IPS-18a (cell line): Measurements from ENCODE around the gene FOXO6.
A peak's percentile ranks its signal among the peaks of the same experiment; 100 is the strongest.

ENCODE experiments used
- H3K27ac ChIP-seq: one replicate; pipeline ENCODE4 v1.5.1; 2013; ENCODE audit warnings: low read length
- H3K27me3 ChIP-seq: one replicate; pipeline ENCODE4 v1.6.1; 2013; ENCODE audit warnings: mild to moderate bottlenecking, low read length; ENCODE audit not compliant: control insufficient read depth, insufficient read depth
- H3K36me3 ChIP-seq: one replicate; pipeline ENCODE4 v1.6.1; 2013; ENCODE audit warnings: low read depth, low read length; ENCODE audit not compliant: control insufficient read depth
- H3K4me1 ChIP-seq: one replicate; pipeline ENCODE4 v1.6.1; 2013; ENCODE audit warnings: low read depth, low read length; ENCODE audit not compliant: control insufficient read depth
- H3K4me3 ChIP-seq: one replicate; pipeline ENCODE4 v1.5.1; 2013; ENCODE audit warnings: low read length
- H3K9ac ChIP-seq: one replicate; pipeline ENCODE4 v1.6.1; 2013; ENCODE audit warnings: mild to moderate bottlenecking, low read length, moderate library complexity
- H3K9me3 ChIP-seq: one replicate; pipeline ENCODE4 v1.6.1; 2013; ENCODE audit warnings: low read depth, low read length; ENCODE audit not compliant: control insufficient read depth

FOXO6 gene

DNA sequence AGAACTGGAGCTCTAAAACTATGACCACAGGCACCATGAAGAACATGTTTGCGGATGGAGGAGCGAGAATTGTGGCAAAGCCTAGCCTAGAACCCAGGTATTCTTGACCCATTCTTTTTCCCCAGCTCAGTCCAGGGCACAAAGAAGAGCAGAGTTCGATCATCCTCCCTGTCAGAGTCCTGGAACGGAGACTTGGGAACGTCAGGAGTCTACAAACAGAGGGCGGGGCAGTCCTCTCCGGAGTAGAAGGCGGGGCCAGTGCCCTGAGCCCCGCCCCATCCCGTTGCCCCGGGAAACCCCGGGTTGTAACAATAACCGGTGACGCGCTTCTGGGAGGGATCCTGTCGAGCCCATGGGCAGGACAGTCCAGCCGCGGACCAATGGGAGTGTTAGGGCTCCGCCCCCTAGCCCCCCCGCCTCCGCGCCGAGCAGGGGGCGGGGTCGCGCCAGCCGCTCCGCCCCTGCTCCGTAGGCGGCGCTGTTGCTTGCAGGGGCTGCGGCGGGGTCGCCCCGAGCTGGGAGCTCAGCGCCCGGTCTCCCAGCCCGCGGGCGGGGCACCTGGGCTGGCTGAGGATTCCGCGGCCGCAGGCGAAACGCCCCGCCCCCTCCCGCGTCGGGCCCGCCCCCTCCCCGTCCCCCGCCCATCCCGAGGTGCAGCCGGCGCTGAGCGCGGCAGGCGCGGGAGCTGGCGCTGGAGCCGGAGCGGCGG lies at the start of gene FOXO6:
TSS of gene FOXO6 (plus strand) at position 649 of the 709 bp plus-strand sequence.
- Histone ChIP-seq H3K4me1 (peaks cover 19% of the 10 kb centered on the region), H3K27me3 (peaks cover 52% of the 10 kb centered on the region), H3K4me3 (peak within 1 kb of the TSS; percentile 51), H3K36me3 (no peaks in the 10 kb centered on the region), H3K9ac (no peak within 1 kb of the TSS), H3K27ac (no peak within 1 kb of the TSS), H3K9me3 (no peaks in the 10 kb centered on the region)

- Histone ChIP-seq H3K27ac (no peak overlapping the region), H3K9me3 (no peaks in the 10 kb centered on the region), H3K4me3 (no peak overlapping the region), H3K27me3 (no peaks in the 10 kb centered on the region), H3K4me1 (no peaks in the 10 kb centered on the region), H3K9ac (no peak overlapping the region), H3K36me3 (no peaks in the 10 kb centered on the region)
These were observed 48.1 kb upstream of the FOXO6 start for GRCh38 chr1:41312991-41313645.

- no peaks in the 10 kb centered on the region for H3K36me3 ChIP-seq
- no peak overlapping the region for H3K9ac ChIP-seq
- no peaks in the 10 kb centered on the region for H3K9me3 ChIP-seq
- H3K4me1 ChIP-seq, result no peaks in the 10 kb centered on the region
- no peaks in the 10 kb centered on the region for H3K27me3 ChIP-seq
- H3K4me3 ChIP-seq, result no peak overlapping the region
- no peak overlapping the region for H3K27ac ChIP-seq
These were observed 47.5 kb upstream of the FOXO6 start for GRCh38 chr1:41313661-41314131.

- Histone ChIP-seq H3K36me3 (no peaks in the 10 kb centered on the region), H3K9ac (no peak overlapping the region), H3K27me3 (no peaks in the 10 kb centered on the region), H3K9me3 (no peaks in the 10 kb centered on the region), H3K27ac (no peak overlapping the region), H3K4me1 (no peaks in the 10 kb centered on the region), H3K4me3 (no peak overlapping the region)
These were observed 46.7 kb upstream of the FOXO6 start for GRCh38 chr1:41314376-41315145.

GRCh38 chr1:41315146-41315822 lies 46.0 kb upstream of the FOXO6 start:
- H3K27me3 ChIP-seq, result no peaks in the 10 kb centered on the region
- no peaks in the 10 kb centered on the region for H3K4me1 ChIP-seq
- H3K9me3 ChIP-seq, result no peaks in the 10 kb centered on the region
- H3K36me3 ChIP-seq, result no peaks in the 10 kb centered on the region
- no peak overlapping the region for H3K9ac ChIP-seq
- H3K4me3 ChIP-seq, result no peak overlapping the region
- no peak overlapping the region for H3K27ac ChIP-seq

- Histone ChIP-seq H3K4me1 (no peaks in the 10 kb centered on the region), H3K9me3 (no peaks in the 10 kb centered on the region), H3K27ac (no peak overlapping the region), H3K4me3 (no peak overlapping the region), H3K36me3 (no peaks in the 10 kb centered on the region), H3K27me3 (no peaks in the 10 kb centered on the region), H3K9ac (no peak overlapping the region)
These were observed 45.4 kb upstream of the FOXO6 start for GRCh38 chr1:41315871-41316270.

- Histone ChIP-seq H3K4me1 (no peaks in the 10 kb centered on the region), H3K36me3 (no peaks in the 10 kb centered on the region), H3K9me3 (no peaks in the 10 kb centered on the region), H3K9ac (no peak overlapping the region), H3K27me3 (no peaks in the 10 kb centered on the region), H3K27ac (no peak overlapping the region), H3K4me3 (no peak overlapping the region)
These were observed 43.9 kb upstream of the FOXO6 start for GRCh38 chr1:41317361-41317760.

GRCh38 chr1:41318135-41318534 lies 43.1 kb upstream of the FOXO6 start:
- Histone ChIP-seq H3K36me3 (no peaks in the 10 kb centered on the region), H3K4me3 (no peak overlapping the region), H3K4me1 (no peaks in the 10 kb centered on the region), H3K27me3 (no peaks in the 10 kb centered on the region), H3K27ac (no peak overlapping the region), H3K9ac (no peak overlapping the region), H3K9me3 (no peaks in the 10 kb centered on the region)

DNA sequence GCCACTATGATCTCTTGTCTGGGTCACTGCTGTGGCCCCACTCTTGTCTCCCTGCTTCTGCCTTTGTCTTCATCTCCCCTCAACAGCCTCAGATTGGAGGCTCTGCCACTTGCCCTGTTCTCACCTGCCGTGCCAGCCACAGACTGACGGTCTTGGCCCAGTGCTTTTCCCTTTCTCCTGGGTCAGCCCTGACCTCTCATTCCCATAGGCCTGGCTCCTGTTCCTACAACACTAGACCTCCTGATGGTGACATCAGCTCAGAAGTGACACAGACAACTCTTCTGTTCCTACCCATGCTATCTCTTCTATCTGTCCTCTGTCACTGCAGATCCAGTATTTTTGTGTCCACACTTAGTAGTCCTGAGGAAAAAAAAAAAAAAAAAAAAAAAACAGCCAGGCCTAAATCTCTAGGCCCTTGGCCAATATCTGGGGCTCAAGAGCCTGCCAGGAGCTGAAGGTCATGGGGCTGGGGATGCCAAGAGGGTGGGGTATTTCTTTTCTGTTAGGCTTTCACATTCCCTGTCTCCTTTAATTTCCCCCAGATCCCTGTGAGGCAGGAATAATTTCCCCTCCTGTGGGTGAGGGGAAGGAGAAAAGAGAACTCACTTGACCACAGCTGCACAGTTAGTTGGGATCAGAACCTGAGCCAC lies 42.0 kb upstream of the FOXO6 start:
- no peaks in the 10 kb centered on the region for H3K36me3 ChIP-seq
- no peaks in the 10 kb centered on the region for H3K4me1 ChIP-seq
- no peak overlapping the region for H3K9ac ChIP-seq
- H3K27me3 ChIP-seq, result no peaks in the 10 kb centered on the region
- no peak overlapping the region for H3K4me3 ChIP-seq
- H3K9me3 ChIP-seq, result no peaks in the 10 kb centered on the region
- no peak overlapping the region for H3K27ac ChIP-seq

DNA sequence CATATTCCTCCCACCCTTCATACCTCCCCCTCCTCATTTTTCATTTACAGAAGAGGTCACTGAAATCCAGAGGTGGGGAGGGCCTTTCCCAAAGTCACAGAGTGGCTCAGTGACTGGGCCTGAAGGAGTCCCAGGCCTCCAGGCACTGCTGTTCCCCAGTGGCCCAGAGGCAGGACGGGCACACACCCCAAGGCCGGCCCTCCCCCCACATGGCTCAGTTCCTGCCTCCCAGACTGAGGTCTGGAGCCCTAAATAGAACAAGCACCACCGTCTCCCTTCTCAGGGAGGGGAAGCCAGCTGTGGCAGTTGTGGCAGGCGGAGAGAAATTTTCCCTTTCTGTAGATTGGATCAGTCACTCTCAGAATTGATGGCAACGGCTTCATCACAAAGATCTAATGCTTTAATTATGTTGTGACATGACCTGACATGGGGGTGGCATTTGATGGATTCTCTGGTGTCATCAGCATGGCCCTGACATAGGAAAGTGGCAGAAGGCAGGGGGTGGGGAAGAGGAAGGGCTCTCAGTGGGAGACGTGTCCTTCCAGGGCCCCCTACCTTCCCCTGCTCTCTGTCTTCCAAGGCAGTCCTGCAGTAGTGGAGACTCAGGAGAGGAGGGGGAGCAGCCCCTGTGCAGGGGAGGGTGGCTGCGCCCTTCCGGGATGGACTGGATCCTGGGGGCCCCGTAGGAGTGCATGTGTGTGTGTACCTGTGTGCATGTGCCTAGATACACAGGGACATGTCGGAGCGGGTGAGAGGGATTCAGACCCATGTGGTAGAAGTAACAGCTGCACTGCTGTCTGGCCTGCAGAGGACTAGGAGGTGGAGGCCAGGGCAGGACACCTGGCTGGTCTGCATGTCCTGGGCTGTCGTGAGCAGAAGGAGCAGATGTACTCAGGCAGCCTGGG lies 41.2 kb upstream of the FOXO6 start:
- H3K4me1 ChIP-seq, result no peaks in the 10 kb centered on the region
- no peaks in the 10 kb centered on the region for H3K9me3 ChIP-seq
- H3K27ac ChIP-seq, result no peak overlapping the region
- H3K27me3 ChIP-seq, result no peaks in the 10 kb centered on the region
- H3K36me3 ChIP-seq, result no peaks in the 10 kb centered on the region
- H3K9ac ChIP-seq, result no peak overlapping the region
- H3K4me3 ChIP-seq, result no peak overlapping the region
